GM23338 (cell line): Measurements from ENCODE around the gene ZBTB20. TPM values are rescaled to one million over a fixed set of nuclear protein-coding genes. Genes with fewer than 3 reads are reported as not detected.

ENCODE experiments used
- ATAC-seq: fragments of 200-7000 bp; cut with Tn5 transposase; 3 replicates; pipeline ENCODE4 v1.9.1; 2020
- DNase-seq: peaks from one replicate; pipeline ENCODE4 v3.0.0-alpha.2; 2015; ENCODE audit warnings: low spot score
- H2AFZ ChIP-seq: fragments of 200-600 bp; sonication (generic); 2 replicates; pipeline ENCODE4 v1.8.0; 2016; ENCODE audit warnings: antibody characterized with exemption, mild to moderate bottlenecking, moderate library complexity
- H3F3A ChIP-seq: fragments of 200-600 bp; sonication (generic); replicated peaks from 2 replicates; pipeline ENCODE4 v1.8.0; 2017; ENCODE audit warnings: antibody characterized with exemption, mixed run types, low read depth
- H3K27ac ChIP-seq: fragments of 200-600 bp; sonication (generic); 2 replicates; pipeline ENCODE4 v1.6.1; 2016; ENCODE audit warnings: low read depth
- H3K27me3 ChIP-seq: fragments of 200-600 bp; sonication (generic); 2 replicates; pipeline ENCODE4 v1.8.0; 2016; ENCODE audit warnings: mild to moderate bottlenecking, mixed run types, moderate library complexity; ENCODE audit not compliant: insufficient read depth
- H3K36me3 ChIP-seq: fragments of 200-600 bp; sonication (generic); 2 replicates; pipeline ENCODE4 v1.8.0; 2016; ENCODE audit warnings: mild to moderate bottlenecking; ENCODE audit not compliant: insufficient read depth
- H3K4me1 ChIP-seq: fragments of 200-600 bp; sonication (generic); 2 replicates; pipeline ENCODE4 v1.8.0; 2016; ENCODE audit warnings: mild to moderate bottlenecking, moderate library complexity; ENCODE audit not compliant: insufficient read depth
- H3K4me2 ChIP-seq: fragments of 200-600 bp; sonication (generic); 2 replicates; pipeline ENCODE4 v1.7.1; 2017; ENCODE audit warnings: mixed run types
- H3K4me3 ChIP-seq: fragments of 200-600 bp; sonication (generic); 2 replicates; pipeline ENCODE4 v1.6.1; 2016; ENCODE audit warnings: mixed run types
- H3K79me2 ChIP-seq: fragments of 200-600 bp; sonication (generic); replicated peaks from 2 replicates; pipeline ENCODE4 v1.8.0; 2017; ENCODE audit warnings: mild to moderate bottlenecking; ENCODE audit not compliant: insufficient read depth
- H3K9me2 ChIP-seq: fragments of 200-600 bp; sonication (generic); 2 replicates; pipeline ENCODE4 v1.8.0; 2017; ENCODE audit not compliant: insufficient read depth
- H4K20me1 ChIP-seq: fragments of 200-600 bp; sonication (generic); replicated peaks from 2 replicates; pipeline ENCODE4 v1.8.0; 2017; ENCODE audit warnings: mild to moderate bottlenecking; ENCODE audit not compliant: insufficient read depth
- H3K27ac Mint-ChIP-seq: 2 replicates; pipeline ENCODE4 v1.8.0; 2020; ENCODE audit warnings: inconsistent platforms, mild to moderate bottlenecking, moderate library complexity, mixed read lengths
- H3K27me3 Mint-ChIP-seq: 3 replicates; pipeline ENCODE4 v1.8.0; 2022; ENCODE audit warnings: low read depth, mild to moderate bottlenecking, moderate library complexity, mixed read lengths, inconsistent platforms; ENCODE audit not compliant: insufficient read depth, poor library complexity
- H3K36me3 Mint-ChIP-seq: 3 replicates; pipeline ENCODE4 v1.8.0; 2021; ENCODE audit warnings: low read depth, mild to moderate bottlenecking, inconsistent platforms, moderate library complexity, mixed read lengths
- H3K4me1 Mint-ChIP-seq: 3 replicates; pipeline ENCODE4 v1.8.0; 2020; ENCODE audit warnings: mild to moderate bottlenecking, inconsistent platforms, mixed read lengths
- H3K4me3 Mint-ChIP-seq: 3 replicates; pipeline ENCODE4 v1.8.0; 2021; ENCODE audit warnings: moderate library complexity, mild to moderate bottlenecking, inconsistent platforms, mixed read lengths
- H3K9me3 Mint-ChIP-seq: 3 replicates; pipeline ENCODE4 v1.8.0; 2020; ENCODE audit warnings: moderate library complexity, mild to moderate bottlenecking, inconsistent platforms, mixed read lengths
- CREB1 ChIP-seq: fragments of 250-450 bp; sonication (Bioruptor Pico); IDR thresholded peaks from 2 replicates; pipeline ENCODE4 v1.5.0; 2020; ENCODE audit warnings: low read depth, mild to moderate bottlenecking, moderate library complexity
- EZH2 ChIP-seq: fragments of 200-600 bp; sonication (generic); IDR thresholded peaks from one replicate; pipeline ENCODE4 v1.8.0; 2017; ENCODE audit warnings: antibody characterized with exemption, mild to moderate bottlenecking, low read depth; ENCODE audit not compliant: unreplicated experiment
- EZH2phosphoT487 ChIP-seq: fragments of 200-600 bp; sonication (generic); IDR thresholded peaks from one replicate; pipeline ENCODE4 v1.8.1; 2018; ENCODE audit warnings: antibody characterized with exemption; ENCODE audit not compliant: unreplicated experiment
- JUNB ChIP-seq: IDR thresholded peaks from one replicate; pipeline ENCODE4 v1.6.1; 2016; ENCODE audit warnings: antibody characterized with exemption; ENCODE audit not compliant: unreplicated experiment
- NANOG ChIP-seq: IDR thresholded peaks from 2 replicates; pipeline ENCODE4 v1.6.1; 2016; ENCODE audit warnings: antibody characterized with exemption, borderline replicate concordance
- POLR2AphosphoS5 ChIP-seq: IDR thresholded peaks from 2 replicates; pipeline ENCODE4 v1.6.1; 2016; ENCODE audit warnings: antibody characterized with exemption, low read depth
- STAT1 ChIP-seq: IDR thresholded peaks from one replicate; pipeline ENCODE4 v1.6.1; 2016; ENCODE audit warnings: antibody characterized with exemption; ENCODE audit not compliant: unreplicated experiment
- ZNF114 ChIP-seq: fragments of 250-450 bp; sonication (Bioruptor Pico); IDR thresholded peaks from 2 replicates; pipeline ENCODE4 v1.5.0; 2020; ENCODE audit warnings: mild to moderate bottlenecking, moderate library complexity
- ZNF331 ChIP-seq: fragments of 250-450 bp; sonication (Bioruptor Pico); IDR thresholded peaks from 2 replicates; pipeline ENCODE4 v1.5.0; 2020; ENCODE audit warnings: low read depth, mild to moderate bottlenecking, moderate library complexity
- polyA plus RNA-seq: library from polyadenylated mRNA; unstranded; fragments of >200 nt; fragmentation: Nextera tagmentation; extraction: Ambion mirVana; gene quantifications from 2 replicates; pipeline ENCODE4 v1.2.1, GENCODE V29; 2016
- total RNA-seq: library from RNA; depleted of rRNA; stranded (reverse); fragments of >200 nt; shearing (Covaris generic); gene quantifications from 2 replicates; pipeline ENCODE4 v1.2.3, GENCODE V29; 2014
- TF ChIP-seq, protein P1 (sequence below): IDR thresholded peaks from one replicate; pipeline ENCODE4 v1.6.1; 2018; ENCODE audit warnings: antibody characterized with exemption; ENCODE audit not compliant: unreplicated experiment
- TF ChIP-seq, protein P2 (sequence below), 2 experiments: fragments of 200-600 bp in 1 of 2; sonication (generic) in 1 of 2; conservative IDR thresholded peaks; 2 replicates each; pipeline versions ENCODE4 v1.5.1 to v1.6.1; 2016 to 2017; ENCODE audit warnings: antibody characterized with exemption in 2 of 2, low read depth in 2 of 2, mild to moderate bottlenecking in 2 of 2, moderate library complexity in 1 of 2
- TF ChIP-seq, protein P3 (sequence below): fragments of 250-450 bp; sonication (Bioruptor Pico); IDR thresholded peaks from 2 replicates; pipeline ENCODE4 v1.5.0; 2020; ENCODE audit warnings: mild to moderate bottlenecking, moderate library complexity
- TF ChIP-seq, protein P4 (sequence below): IDR thresholded peaks from 2 replicates; pipeline ENCODE4 v1.6.1; 2016; ENCODE audit warnings: antibody characterized with exemption

ZBTB20 gene
- total and polyA plus RNA-seq, 2 experiments from 2014 or later, result 2.0 to 3.3 TPM

DNA sequence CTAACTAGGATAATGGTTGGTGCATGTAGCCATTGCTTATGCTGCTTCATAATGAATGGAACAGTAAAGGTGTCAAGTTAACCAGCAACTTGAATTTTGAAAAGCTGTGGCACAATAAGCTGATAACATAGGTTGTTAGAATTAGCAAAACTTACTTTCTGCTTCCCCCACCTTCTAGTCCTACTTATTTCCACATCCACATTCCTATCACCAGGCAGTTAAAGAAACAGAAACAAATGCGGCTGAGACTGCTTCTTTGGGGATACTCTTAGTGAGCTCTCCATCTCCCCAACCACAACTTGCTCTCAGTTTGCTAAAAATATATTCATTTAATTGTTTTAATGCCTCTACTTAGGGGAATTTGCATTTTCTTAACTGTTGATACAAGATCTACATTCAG is 638.1 kb downstream of the ZBTB20 start:
- no peaks in the 10 kb centered on the region for H3K27me3 Mint-ChIP-seq
- no peak overlapping the region for H3K4me3 Mint-ChIP-seq
- ATAC-seq, result peak; percentile 50
- no peaks in the 10 kb centered on the region for H3K9me3 Mint-ChIP-seq
- Histone ChIP-seq H3K4me3 (no peak overlapping the region), H3K4me2 (no peak overlapping the region), H2AFZ (no peak overlapping the region), H3K27me3 (no peaks in the 10 kb centered on the region), H3F3A (no peaks in the 10 kb centered on the region), H3K9me2 (no peaks in the 10 kb centered on the region), H3K4me1 (peaks cover 6% of the 10 kb centered on the region; the same call in 1 of the 2 replicates), H4K20me1 (no peaks in the 10 kb centered on the region), H3K27ac (no peak overlapping the region), H3K79me2 (no peaks in the 10 kb centered on the region), H3K36me3 (no peaks in the 10 kb centered on the region)
- H3K36me3 Mint-ChIP-seq, result no peaks in the 10 kb centered on the region
- TF ChIP-seq STAT1 (no peak), ZNF331 (CRISPR knock-in tag) (no peak), NANOG (no peak), JUNB (no peak), EZH2phosphoT487 (no peak), CREB1 (CRISPR knock-in tag) (no peak), ZNF114 (CRISPR knock-in tag) (no peak), EZH2 (no peak), POLR2AphosphoS5 (no peak)
- TF ChIP-seq, protein P1, sequence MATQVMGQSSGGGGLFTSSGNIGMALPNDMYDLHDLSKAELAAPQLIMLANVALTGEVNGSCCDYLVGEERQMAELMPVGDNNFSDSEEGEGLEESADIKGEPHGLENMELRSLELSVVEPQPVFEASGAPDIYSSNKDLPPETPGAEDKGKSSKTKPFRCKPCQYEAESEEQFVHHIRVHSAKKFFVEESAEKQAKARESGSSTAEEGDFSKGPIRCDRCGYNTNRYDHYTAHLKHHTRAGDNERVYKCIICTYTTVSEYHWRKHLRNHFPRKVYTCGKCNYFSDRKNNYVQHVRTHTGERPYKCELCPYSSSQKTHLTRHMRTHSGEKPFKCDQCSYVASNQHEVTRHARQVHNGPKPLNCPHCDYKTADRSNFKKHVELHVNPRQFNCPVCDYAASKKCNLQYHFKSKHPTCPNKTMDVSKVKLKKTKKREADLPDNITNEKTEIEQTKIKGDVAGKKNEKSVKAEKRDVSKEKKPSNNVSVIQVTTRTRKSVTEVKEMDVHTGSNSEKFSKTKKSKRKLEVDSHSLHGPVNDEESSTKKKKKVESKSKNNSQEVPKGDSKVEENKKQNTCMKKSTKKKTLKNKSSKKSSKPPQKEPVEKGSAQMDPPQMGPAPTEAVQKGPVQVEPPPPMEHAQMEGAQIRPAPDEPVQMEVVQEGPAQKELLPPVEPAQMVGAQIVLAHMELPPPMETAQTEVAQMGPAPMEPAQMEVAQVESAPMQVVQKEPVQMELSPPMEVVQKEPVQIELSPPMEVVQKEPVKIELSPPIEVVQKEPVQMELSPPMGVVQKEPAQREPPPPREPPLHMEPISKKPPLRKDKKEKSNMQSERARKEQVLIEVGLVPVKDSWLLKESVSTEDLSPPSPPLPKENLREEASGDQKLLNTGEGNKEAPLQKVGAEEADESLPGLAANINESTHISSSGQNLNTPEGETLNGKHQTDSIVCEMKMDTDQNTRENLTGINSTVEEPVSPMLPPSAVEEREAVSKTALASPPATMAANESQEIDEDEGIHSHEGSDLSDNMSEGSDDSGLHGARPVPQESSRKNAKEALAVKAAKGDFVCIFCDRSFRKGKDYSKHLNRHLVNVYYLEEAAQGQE, result no peak
- TF ChIP-seq, protein P2, sequence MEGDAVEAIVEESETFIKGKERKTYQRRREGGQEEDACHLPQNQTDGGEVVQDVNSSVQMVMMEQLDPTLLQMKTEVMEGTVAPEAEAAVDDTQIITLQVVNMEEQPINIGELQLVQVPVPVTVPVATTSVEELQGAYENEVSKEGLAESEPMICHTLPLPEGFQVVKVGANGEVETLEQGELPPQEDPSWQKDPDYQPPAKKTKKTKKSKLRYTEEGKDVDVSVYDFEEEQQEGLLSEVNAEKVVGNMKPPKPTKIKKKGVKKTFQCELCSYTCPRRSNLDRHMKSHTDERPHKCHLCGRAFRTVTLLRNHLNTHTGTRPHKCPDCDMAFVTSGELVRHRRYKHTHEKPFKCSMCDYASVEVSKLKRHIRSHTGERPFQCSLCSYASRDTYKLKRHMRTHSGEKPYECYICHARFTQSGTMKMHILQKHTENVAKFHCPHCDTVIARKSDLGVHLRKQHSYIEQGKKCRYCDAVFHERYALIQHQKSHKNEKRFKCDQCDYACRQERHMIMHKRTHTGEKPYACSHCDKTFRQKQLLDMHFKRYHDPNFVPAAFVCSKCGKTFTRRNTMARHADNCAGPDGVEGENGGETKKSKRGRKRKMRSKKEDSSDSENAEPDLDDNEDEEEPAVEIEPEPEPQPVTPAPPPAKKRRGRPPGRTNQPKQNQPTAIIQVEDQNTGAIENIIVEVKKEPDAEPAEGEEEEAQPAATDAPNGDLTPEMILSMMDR (conservative IDR thresholded peaks at IDR 0.05; ENCODE audit: low read depth in 2 of 2), result no peak
- TF ChIP-seq, protein P3, sequence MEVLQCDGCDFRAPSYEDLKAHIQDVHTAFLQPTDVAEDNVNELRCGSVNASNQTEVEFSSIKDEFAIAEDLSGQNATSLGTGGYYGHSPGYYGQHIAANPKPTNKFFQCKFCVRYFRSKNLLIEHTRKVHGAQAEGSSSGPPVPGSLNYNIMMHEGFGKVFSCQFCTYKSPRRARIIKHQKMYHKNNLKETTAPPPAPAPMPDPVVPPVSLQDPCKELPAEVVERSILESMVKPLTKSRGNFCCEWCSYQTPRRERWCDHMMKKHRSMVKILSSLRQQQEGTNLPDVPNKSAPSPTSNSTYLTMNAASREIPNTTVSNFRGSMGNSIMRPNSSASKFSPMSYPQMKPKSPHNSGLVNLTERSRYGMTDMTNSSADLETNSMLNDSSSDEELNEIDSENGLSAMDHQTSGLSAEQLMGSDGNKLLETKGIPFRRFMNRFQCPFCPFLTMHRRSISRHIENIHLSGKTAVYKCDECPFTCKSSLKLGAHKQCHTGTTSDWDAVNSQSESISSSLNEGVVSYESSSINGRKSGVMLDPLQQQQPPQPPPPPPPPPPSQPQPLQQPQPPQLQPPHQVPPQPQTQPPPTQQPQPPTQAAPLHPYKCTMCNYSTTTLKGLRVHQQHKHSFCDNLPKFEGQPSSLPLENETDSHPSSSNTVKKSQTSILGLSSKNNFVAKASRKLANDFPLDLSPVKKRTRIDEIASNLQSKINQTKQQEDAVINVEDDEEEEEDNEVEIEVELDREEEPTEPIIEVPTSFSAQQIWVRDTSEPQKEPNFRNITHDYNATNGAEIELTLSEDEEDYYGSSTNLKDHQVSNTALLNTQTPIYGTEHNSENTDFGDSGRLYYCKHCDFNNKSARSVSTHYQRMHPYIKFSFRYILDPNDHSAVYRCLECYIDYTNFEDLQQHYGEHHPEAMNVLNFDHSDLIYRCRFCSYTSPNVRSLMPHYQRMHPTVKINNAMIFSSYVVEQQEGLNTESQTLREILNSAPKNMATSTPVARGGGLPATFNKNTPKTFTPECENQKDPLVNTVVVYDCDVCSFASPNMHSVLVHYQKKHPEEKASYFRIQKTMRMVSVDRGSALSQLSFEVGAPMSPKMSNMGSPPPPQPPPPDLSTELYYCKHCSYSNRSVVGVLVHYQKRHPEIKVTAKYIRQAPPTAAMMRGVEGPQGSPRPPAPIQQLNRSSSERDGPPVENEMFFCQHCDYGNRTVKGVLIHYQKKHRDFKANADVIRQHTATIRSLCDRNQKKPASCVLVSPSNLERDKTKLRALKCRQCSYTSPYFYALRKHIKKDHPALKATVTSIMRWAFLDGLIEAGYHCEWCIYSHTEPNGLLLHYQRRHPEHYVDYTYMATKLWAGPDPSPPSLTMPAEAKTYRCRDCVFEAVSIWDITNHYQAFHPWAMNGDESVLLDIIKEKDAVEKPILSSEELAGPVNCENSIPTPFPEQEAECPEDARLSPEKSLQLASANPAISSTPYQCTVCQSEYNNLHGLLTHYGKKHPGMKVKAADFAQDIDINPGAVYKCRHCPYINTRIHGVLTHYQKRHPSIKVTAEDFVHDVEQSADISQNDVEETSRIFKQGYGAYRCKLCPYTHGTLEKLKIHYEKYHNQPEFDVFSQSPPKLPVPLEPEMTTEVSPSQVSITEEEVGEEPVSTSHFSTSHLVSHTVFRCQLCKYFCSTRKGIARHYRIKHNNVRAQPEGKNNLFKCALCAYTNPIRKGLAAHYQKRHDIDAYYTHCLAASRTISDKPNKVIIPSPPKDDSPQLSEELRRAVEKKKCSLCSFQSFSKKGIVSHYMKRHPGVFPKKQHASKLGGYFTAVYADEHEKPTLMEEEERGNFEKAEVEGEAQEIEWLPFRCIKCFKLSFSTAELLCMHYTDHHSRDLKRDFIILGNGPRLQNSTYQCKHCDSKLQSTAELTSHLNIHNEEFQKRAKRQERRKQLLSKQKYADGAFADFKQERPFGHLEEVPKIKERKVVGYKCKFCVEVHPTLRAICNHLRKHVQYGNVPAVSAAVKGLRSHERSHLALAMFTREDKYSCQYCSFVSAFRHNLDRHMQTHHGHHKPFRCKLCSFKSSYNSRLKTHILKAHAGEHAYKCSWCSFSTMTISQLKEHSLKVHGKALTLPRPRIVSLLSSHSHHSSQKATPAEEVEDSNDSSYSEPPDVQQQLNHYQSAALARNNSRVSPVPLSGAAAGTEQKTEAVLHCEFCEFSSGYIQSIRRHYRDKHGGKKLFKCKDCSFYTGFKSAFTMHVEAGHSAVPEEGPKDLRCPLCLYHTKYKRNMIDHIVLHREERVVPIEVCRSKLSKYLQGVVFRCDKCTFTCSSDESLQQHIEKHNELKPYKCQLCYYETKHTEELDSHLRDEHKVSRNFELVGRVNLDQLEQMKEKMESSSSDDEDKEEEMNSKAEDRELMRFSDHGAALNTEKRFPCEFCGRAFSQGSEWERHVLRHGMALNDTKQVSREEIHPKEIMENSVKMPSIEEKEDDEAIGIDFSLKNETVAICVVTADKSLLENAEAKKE (CRISPR knock-in tag), result no peak
- TF ChIP-seq, protein P4, sequence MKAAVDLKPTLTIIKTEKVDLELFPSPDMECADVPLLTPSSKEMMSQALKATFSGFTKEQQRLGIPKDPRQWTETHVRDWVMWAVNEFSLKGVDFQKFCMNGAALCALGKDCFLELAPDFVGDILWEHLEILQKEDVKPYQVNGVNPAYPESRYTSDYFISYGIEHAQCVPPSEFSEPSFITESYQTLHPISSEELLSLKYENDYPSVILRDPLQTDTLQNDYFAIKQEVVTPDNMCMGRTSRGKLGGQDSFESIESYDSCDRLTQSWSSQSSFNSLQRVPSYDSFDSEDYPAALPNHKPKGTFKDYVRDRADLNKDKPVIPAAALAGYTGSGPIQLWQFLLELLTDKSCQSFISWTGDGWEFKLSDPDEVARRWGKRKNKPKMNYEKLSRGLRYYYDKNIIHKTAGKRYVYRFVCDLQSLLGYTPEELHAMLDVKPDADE, result no peak
- peak; percentile 18 for DNase-seq
- peaks cover 23% of the 10 kb centered on the region for H3K4me1 Mint-ChIP-seq
- H3K27ac Mint-ChIP-seq, result no peak overlapping the region
